Adrenal gland (tissue), 12 donors: Measurements from ENCODE around the gene PARP6. TPM values are rescaled to one million over a fixed set of nuclear protein-coding genes. Genes with fewer than 3 reads are reported as not detected.

Experiments used
- DNase-seq, 7 donors: peaks; one replicate each; pipeline ENCODE4 v3.0.0-alpha.2; 2019 to 2020
- H3K27ac ChIP-seq, 5 donors: fragments of 200-600 bp; sonication (generic) in 4 of 5; 1 replicate in 3 of 5; 2 replicates in 2 of 5; pipeline versions ENCODE4 v1.5.1 to v1.8.0; 2016 to 2020; ENCODE audit warnings: mild to moderate bottlenecking in 1 of 5
- H3K27me3 ChIP-seq: fragments of 200-600 bp; 2 replicates; pipeline ENCODE4 v1.8.0; 2021
- H3K36me3 ChIP-seq, 2 donors: fragments of 200-600 bp; replicated peaks in 1 of 2; 1 replicate in 1 of 2; 2 replicates in 1 of 2; pipeline versions ENCODE4 v1.5.1 to v1.8.0; 2018 to 2022
- H3K4me1 ChIP-seq, 2 donors: fragments of 200-600 bp; replicated peaks in 1 of 2; 1 replicate in 1 of 2; 2 replicates in 1 of 2; pipeline versions ENCODE4 v1.5.1 to v1.8.0; 2018 to 2021
- H3K4me3 ChIP-seq, 4 donors: fragments of 200-600 bp; sonication (generic) in 3 of 4; one replicate each; pipeline ENCODE4 v1.5.1; 2016 to 2018
- H3K9me3 ChIP-seq, 3 donors: fragments of 200-600 bp; sonication (generic) in 1 of 3; replicated peaks in 1 of 3; 1 replicate in 2 of 3; 2 replicates in 1 of 3; pipeline versions ENCODE4 v1.5.1 to v1.8.0; 2016 to 2021
- CTCF ChIP-seq, 6 experiments: fragments of 450-650 bp in 4 of 6; fragments of 200-600 bp in 2 of 6; sonication (generic) in 1 of 6; IDR thresholded peaks; 1 replicate in 5 of 6; 2 replicates in 1 of 6; pipeline versions ENCODE4 v1.5.1 to v1.8.0; 2016 to 2021; ENCODE audit warnings: antibody characterized with exemption in 6 of 6, mild to moderate bottlenecking in 2 of 6, moderate library complexity in 1 of 6
- POLR2A ChIP-seq, 2 donors: fragments of 450-650 bp; IDR thresholded peaks; one replicate each; pipeline ENCODE4 v1.6.1; 2017; ENCODE audit warnings: antibody characterized with exemption in 2 of 2, mild to moderate bottlenecking in 2 of 2, moderate library complexity in 1 of 2
- WGBS, 4 donors: extraction: QIAGEN DNeasy Blood & Tissue Kit in 2 of 4; methylation state at CpG; one replicate each; pipeline versions ENCODE4 v1.1.5 to v1.1.7; 2013 to 2017; 5-methylcytosine and 5-hydroxymethylcytosine counted together
- intact Hi-C, 2 donors: fragments of 100-400 bp; cut with DNase I; formaldehyde crosslinking; loops; one replicate each; pipeline versions ENCODE4 v1.14.1 to v1.15.0; 2022 to 2023
- polyA plus RNA-seq, 3 donors: library from polyadenylated mRNA; stranded (reverse); fragments of 200-250 nt in 2 of 3; fragments of 350-450 nt in 1 of 3; fragmentation: Illumina TruSeq in 1 of 3; extraction: RNeasy Lipid Tissue Mini Kit (QIAGEN cat#74804) in 1 of 3; gene quantifications; one replicate each; pipeline ENCODE4 v1.2.3, GENCODE V29; 2013 to 2014
- total RNA-seq, 9 donors: library from RNA; depleted of rRNA in 4 of 9; stranded (reverse); fragments of >200 nt in 4 of 9; fragments of 120-200 nt in 1 of 9; fragmentation: NEBNext Ultra II Directional in 1 of 9; extraction: Animal tissue kit (Norgen Biotek cat#: 25700) in 1 of 9; gene quantifications; one replicate each; pipeline versions ENCODE4 v1.1.0 to v1.2.4, GENCODE V29; 2013 to 2023
- donor health status: healthy with polysubstance abuse.
- donor health status: Bipolar disorder and iron deficiency.
- donor health status: DM: yes; HTN: yes; CAD: no.
- donor health status: DM: no; HTN: no; CAD: no.
- donor health status: DM: no; HTN: no; CAD: no.
- donor health status: DM: yes; HTN: yes; CAD: no.

The PARP6 gene
- total and polyA plus RNA-seq, 12 donors, result 37.4 to 464 (median 72.9) TPM

DNA sequence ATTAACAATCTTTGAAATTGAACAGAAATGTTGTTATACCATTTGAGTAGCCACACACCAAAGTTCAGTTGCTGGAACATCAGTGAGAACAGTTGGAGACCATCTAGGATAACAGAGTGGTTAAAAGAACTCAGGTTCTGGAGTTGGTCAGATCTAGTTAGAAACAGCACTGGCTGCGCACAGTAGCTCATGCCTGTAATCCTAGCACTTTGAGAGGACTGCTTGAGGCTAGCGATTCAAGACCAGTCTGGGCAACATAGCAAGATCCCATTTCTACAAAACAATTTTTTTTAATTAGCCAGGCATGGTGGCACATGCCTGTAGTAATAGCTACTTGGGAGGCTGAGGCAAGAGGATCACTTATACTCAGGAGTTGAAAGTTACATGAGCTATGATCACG, 33.8 kb downstream of the PARP6 start:
- peak overlapping the region in 2 of 5 donors; percentile 76 to 86 for H3K27ac ChIP-seq
- intact Hi-C loops, result no loop called here
- WGBS, 4 donors, result 93 to 100% (median 98%) methylated on average over 3 of the region's 3 CpGs
- no peaks in the 10 kb centered on the region for H3K27me3 ChIP-seq
- H3K9me3 ChIP-seq, result no peaks in the 10 kb centered on the region
- TF ChIP-seq CTCF (IDR thresholded peaks at IDR 0.05) (no peak), POLR2A (IDR thresholded peaks at IDR 0.05) (no peak)
- peaks cover 12 to 20% of the 10 kb centered on the region in 2 donors for H3K4me1 ChIP-seq
- no peak overlapping the region for H3K4me3 ChIP-seq
- peaks cover 0 to 33% of the 10 kb centered on the region in 2 donors for H3K36me3 ChIP-seq
- no peak for DNase-seq

DNA sequence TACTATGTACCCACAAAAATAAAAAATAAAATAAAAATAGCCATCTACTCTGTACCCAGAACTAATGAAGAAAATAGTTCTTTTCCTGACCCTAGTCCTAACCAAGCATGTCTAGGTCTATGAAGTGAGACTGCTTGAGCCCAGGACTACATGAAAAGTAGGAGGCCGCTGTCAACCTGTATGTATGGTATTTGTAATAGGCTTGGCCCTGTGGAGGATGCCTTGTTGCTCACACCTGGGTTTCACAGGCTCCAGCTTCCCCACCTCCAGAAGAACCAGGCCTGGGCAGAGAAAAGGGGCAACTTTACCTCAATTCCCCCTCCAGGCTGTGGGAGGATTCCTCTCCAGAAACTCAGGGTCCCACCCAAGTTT, 34.5 kb downstream of the PARP6 start:
- Histone ChIP-seq H3K36me3 (peaks cover 0 to 26% of the 10 kb centered on the region in 2 donors), H3K4me1 (peaks cover 13 to 21% of the 10 kb centered on the region in 2 donors), H3K4me3 (no peak overlapping the region), H3K27ac (peak overlapping the region; percentile 62 to 94 (median 77)), H3K9me3 (no peaks in the 10 kb centered on the region), H3K27me3 (no peaks in the 10 kb centered on the region)
- 91 to 100% (median 97%) methylated on average over 1 of the region's 1 CpG for WGBS, 4 donors
- intact Hi-C loops, result no loop called here
- no peak for DNase-seq
- TF ChIP-seq CTCF (IDR thresholded peaks at IDR 0.05) (no peak), POLR2A (IDR thresholded peaks at IDR 0.05) (no peak)

DNA sequence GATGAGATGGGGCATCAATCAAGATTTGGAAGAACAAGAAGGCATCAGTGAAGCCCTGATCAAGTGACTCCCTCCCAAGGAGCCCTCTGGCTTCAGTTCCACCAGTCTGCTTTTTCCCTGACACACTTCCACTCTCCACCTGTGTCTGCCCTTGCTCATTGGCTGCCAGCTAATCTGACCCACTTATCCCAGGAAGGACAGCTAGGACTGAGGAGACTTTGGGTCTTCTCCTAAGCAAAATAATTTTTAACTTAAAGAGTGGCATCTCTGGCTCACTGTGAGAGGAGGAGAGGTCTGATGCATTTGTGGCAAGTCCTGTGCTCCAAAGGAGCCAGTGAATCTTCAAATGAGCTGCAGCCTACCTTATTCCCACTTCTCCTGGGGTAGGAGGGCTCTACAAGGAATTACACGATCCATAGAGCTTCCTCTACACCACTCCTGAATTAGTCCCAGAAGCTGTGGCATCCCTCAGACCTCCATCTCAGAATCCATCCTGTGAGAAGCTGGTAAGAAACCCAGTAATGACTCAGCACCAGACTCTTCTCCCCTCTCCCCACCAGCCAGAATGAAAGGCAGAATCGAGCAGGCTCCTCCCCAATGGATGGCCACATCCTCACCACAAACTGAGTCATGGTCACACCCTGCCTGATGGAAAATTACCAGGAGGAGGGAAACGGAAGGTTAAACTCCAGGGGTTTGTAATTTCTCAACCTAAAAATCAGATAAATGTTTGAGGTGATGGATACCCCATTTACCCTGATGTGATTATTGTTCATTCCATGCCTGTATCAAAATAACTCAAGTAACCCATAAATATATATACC, 35.1 kb downstream of the PARP6 start:
- Histone ChIP-seq H3K4me3 (peak overlapping the region in 1 of 4 donors; percentile 52), H3K27ac (peak overlapping the region; percentile 62 to 94 (median 77)), H3K27me3 (no peaks in the 10 kb centered on the region), H3K4me1 (peaks cover 19 to 27% of the 10 kb centered on the region in 2 donors), H3K9me3 (no peaks in the 10 kb centered on the region), H3K36me3 (peaks cover 0 to 20% of the 10 kb centered on the region in 2 donors)
- intact Hi-C loops, result no loop called here
- DNase-seq, result peak; percentile 77 to 95 (median 92)
- 20 to 31% (median 30%) methylated on average over 3 of the region's 3 CpGs for WGBS, 4 donors
- TF ChIP-seq POLR2A (IDR thresholded peaks at IDR 0.05), result peak; percentile 25 to 74
- TF ChIP-seq CTCF (IDR thresholded peaks at IDR 0.05), result no peak

GRCh38 chr15:72236381-72237003, 35.9 kb downstream of the PARP6 start:
- peak overlapping the region; percentile 15 to 94 (median 77) for H3K27ac ChIP-seq
- H3K27me3 ChIP-seq, result no peaks in the 10 kb centered on the region
- intact Hi-C loops, result no loop called here
- H3K36me3 ChIP-seq, result peaks cover 0 to 12% of the 10 kb centered on the region in 2 donors
- no peaks in the 10 kb centered on the region for H3K9me3 ChIP-seq
- H3K4me3 ChIP-seq, result peak overlapping the region in 1 of 4 donors; percentile 52
- no peak for DNase-seq
- 87 to 90% (median 88%) methylated on average over 2 of the region's 2 CpGs for WGBS, 4 donors
- TF ChIP-seq POLR2A (IDR thresholded peaks at IDR 0.05) (no peak), CTCF (IDR thresholded peaks at IDR 0.05) (no peak)
- peaks cover 21 to 33% of the 10 kb centered on the region in 2 donors for H3K4me1 ChIP-seq
